Stimulated activated naive B cell treated with anti-CD40 and anti-IgM and Interleukin-4, amounts not matched to agents 10 μg/mL and 1 μg/mL and 100 μg/mL, for 72 hours (primary cell): ENCODE measurements around the gene ZNF821.
"Not testable (repeated sequence)": the region's sequence is repeated elsewhere in the genome, so short reads cannot be mapped to it uniquely, and the experiment has no call there.

ENCODE experiments used
- ATAC-seq, 2 donors: fragments of 150-1000 bp; cut with Tn5 transposase; replicated peaks; 2 replicates each; pipeline ENCODE4 v1.10.0; 2021; ENCODE audit warnings: moderate library complexity in 1 of 2
- DNase-seq: peaks from one replicate; pipeline ENCODE4 v3.0.0; 2021
- H3K27ac Mint-ChIP-seq: one replicate; pipeline ENCODE4 v1.8.0; 2022; ENCODE audit warnings: mild to moderate bottlenecking, mixed read lengths
- H3K27me3 Mint-ChIP-seq, 2 donors: one replicate each; pipeline ENCODE4 v1.8.0; 2022; ENCODE audit warnings: mixed read lengths in 2 of 2
- H3K36me3 Mint-ChIP-seq, 2 donors: one replicate each; pipeline ENCODE4 v1.8.0; 2022; ENCODE audit warnings: mixed read lengths in 2 of 2, mild to moderate bottlenecking in 1 of 2
- H3K4me1 Mint-ChIP-seq, 2 donors: one replicate each; pipeline ENCODE4 v1.8.0; 2022; ENCODE audit warnings: mixed read lengths in 2 of 2, mild to moderate bottlenecking in 1 of 2
- H3K4me3 Mint-ChIP-seq, 2 donors: one replicate each; pipeline ENCODE4 v1.8.0; 2022; ENCODE audit warnings: mild to moderate bottlenecking in 2 of 2, mixed read lengths in 2 of 2, moderate library complexity in 1 of 2
- H3K9me3 Mint-ChIP-seq, 2 donors: one replicate each; pipeline ENCODE4 v1.8.0; 2022; ENCODE audit warnings: mixed read lengths in 2 of 2, mild to moderate bottlenecking in 1 of 2

Gene ZNF821

DNA sequence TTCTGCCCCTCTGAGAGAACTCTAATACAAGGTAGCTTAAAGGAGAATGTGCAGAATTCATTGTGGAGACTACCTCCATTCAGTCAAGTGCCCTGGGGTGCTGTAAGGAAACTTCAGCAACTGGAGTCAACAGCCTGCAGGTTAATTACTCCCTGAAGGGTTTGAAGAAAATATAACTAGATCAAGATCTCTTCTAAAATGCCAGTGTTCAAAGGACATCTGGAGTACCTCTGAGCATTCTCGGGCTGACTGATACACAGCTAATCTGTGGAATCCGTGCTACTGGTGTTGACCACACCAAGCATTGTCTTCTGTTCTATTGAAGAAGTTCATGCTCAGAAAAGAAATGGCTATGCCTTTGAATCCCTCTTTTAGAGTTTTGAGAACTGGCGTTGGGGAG, 49.7 kb downstream of the ZNF821 start:
- Mint-ChIP-seq H3K27ac (no peak overlapping the region), H3K27me3 (no peaks in the 10 kb centered on the region), H3K4me1 (no peaks in the 10 kb centered on the region), H3K9me3 (no peaks in the 10 kb centered on the region), H3K36me3 (no peaks in the 10 kb centered on the region), H3K4me3 (no peak overlapping the region)
- no peak for ATAC-seq
- no peak for DNase-seq

DNA sequence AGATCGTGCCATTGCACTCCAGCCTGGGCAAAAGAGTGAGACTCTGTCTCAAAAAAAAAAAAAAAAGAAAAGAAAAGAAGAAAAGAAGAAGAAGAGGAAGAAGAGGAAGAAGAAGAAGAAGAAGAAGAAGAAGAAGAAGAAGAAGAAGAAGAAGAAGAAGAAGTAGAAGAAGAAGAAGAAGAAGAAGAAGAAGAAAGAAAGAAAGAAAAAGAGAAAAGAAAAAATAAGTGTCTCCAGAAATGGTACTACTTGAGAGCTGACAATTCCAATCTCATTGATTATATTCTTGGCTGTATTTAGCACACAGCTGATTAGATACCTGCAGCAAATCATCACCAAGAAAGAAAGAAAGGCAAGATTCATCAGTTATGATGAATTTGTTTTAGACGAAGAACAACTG, 51.9 kb downstream of the ZNF821 start:
- not testable (repeated sequence) for ATAC-seq, H3K4me3 Mint-ChIP-seq, H3K4me1 Mint-ChIP-seq, H3K27me3 Mint-ChIP-seq, H3K9me3 Mint-ChIP-seq, H3K36me3 Mint-ChIP-seq, DNase-seq
- peak overlapping the region; percentile 22 for H3K27ac Mint-ChIP-seq

DNA sequence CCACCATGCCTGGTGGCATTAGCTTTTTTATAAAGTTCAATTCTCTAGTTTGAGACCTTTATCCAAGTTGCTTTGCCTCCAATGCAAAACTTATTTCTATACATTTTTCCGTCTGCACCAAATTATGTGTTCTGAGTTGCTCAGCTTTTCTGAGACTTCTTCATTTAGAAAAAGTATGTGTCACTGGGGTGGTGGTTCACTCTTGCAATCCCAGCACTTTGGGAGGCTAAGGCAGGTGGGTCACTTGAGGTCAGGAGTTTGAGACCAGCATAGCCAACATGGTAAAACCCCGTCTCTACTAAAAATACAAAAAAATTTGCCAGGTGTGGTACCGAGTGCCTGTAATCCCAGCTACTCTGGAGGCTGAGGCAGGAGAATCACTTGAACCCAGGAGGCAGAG, 52.3 kb downstream of the ZNF821 start:
- not testable (repeated sequence) for DNase-seq, H3K36me3 Mint-ChIP-seq, H3K9me3 Mint-ChIP-seq, H3K27ac Mint-ChIP-seq, ATAC-seq, H3K4me1 Mint-ChIP-seq, H3K4me3 Mint-ChIP-seq, H3K27me3 Mint-ChIP-seq

DNA sequence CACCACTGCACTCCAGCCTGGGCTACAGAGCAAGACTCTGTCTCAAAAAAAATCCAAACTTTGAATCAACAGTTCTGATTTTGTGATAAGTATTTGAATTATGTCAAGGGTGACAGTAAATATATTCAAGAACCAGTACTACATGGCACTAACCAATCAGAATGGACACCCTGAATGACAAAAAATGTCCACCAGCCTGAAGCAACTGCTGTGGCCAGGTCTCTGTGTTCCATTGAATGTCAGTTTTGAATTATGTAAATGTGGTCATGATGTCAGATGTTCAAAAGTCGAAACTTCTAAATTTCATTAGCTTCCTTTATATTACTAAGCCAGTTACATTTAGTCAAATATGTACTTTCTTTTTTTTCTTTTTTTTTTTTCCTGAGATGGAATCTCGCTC, 53.6 kb downstream of the ZNF821 start:
- H3K4me1 Mint-ChIP-seq = no peaks in the 10 kb centered on the region
- no peak overlapping the region for H3K4me3 Mint-ChIP-seq
- no peak overlapping the region for H3K27ac Mint-ChIP-seq
- ATAC-seq (no peak), DNase-seq (no peak)
- peaks cover 0 to 5% of the 10 kb centered on the region in 2 donors for H3K36me3 Mint-ChIP-seq
- H3K9me3 Mint-ChIP-seq = no peaks in the 10 kb centered on the region
- H3K27me3 Mint-ChIP-seq = no peaks in the 10 kb centered on the region

DNA sequence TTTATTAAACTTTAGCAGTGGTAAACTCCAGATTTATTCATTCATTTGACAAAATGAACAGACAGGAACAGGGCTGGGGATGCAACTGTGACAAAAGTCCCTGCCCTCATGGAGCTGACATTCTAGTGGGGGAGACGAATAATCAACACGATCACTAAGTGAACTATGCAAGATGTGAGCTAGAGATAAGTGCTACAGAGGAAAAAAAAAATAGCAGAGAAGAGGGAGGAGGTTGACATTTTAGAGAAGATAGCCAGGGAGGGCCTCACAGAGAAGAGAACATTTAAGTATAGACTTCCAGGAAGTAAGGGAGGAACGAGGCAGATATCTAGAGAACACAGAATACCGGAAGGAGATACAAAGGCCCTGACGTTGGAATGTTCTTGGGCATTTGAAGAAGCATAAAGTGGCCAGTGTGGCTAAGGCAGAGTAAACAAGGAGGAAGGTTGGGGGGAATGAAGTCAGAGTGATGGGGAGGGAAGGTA, 57.4 kb downstream of the ZNF821 start:
- Mint-ChIP-seq H3K9me3 (no peaks in the 10 kb centered on the region), H3K27me3 (no peaks in the 10 kb centered on the region), H3K4me1 (no peaks in the 10 kb centered on the region), H3K36me3 (peaks cover 4 to 13% of the 10 kb centered on the region in 2 donors), H3K27ac (no peak overlapping the region), H3K4me3 (no peak overlapping the region)
- ATAC-seq (no peak), DNase-seq (no peak)

DNA sequence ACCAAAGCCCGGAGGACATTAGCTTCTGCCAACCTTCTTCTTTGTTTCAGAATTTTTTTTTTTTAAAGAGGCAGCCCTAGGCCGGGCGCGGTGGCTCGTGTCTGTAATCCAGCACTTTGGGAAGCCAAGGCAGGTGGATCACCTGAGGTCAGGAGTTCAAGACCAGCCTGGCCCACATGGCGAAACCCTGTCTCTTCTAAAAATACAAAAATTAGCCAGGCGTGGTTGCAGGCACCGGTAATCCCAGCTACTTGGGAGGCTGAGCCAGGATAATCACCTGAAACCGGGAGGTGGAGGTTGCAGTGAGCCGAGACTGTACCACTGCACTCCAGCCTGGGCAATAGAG, 66.9 kb downstream of the ZNF821 start:
- Mint-ChIP-seq H3K4me1 (peaks cover 7 to 19% of the 10 kb centered on the region in 2 donors), H3K27ac (peak overlapping the region; percentile 88)
- H3K27me3 Mint-ChIP-seq, H3K4me3 Mint-ChIP-seq, ATAC-seq, H3K9me3 Mint-ChIP-seq, DNase-seq, H3K36me3 Mint-ChIP-seq: not testable (repeated sequence)

DNA sequence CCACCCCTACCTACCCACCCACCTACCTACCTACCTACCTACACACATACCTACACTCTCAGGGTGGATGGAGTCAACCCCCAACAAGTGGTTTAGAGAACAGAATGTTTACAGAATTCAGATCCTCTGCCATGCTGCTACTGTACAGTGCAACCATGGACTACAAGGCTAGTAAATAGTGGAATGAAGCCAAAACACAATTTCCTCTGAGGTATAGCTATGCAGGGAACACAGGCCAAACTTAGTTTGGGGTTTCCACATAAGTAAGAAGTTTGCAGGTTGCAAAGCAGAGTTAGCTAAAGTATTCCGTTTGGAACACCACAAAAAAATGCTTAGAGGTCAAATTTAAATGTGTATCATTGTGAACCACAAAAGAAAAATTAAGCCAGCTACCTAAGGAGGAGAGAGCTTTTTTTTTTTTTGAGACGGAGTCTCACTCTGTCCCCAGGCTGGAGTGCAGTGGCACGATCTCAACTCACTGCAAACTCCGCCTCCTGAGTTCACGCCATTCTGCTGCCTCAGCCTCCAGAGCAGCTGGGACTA, 72.7 kb downstream of the ZNF821 start:
- H3K4me3 Mint-ChIP-seq = no peak overlapping the region

DNA sequence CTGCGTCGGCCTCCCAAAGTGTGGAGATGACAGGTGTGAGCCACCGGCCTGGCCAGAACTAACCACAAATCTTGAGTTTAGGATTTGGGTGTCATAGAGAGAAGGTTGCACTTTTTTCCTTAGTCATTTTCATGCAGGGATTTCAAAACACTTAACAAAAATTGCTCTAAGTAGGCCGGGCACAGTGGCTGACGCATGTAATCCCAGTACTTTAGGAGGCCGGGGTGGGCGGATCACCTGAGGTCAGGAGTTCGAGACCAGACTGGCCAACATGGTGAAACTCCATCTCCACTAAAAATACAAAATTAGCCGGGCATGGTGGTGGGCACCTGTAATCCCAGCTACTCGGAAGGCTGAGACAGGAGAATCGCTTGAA, 73.8 kb downstream of the ZNF821 start:
- H3K27ac Mint-ChIP-seq = peak overlapping the region; percentile 100
- ATAC-seq, DNase-seq, H3K27me3 Mint-ChIP-seq, H3K9me3 Mint-ChIP-seq: not testable (repeated sequence)
- peaks cover 7 to 16% of the 10 kb centered on the region in 2 donors for H3K4me1 Mint-ChIP-seq
- peaks cover 11 to 15% of the 10 kb centered on the region in 2 donors for H3K36me3 Mint-ChIP-seq
- H3K4me3 Mint-ChIP-seq = peak overlapping the region; percentile 39 to 100

More for the DNA sequence above, 72.7 kb downstream of the ZNF821 start:
- H3K36me3 Mint-ChIP-seq = peaks cover 13 to 14% of the 10 kb centered on the region in 2 donors
- ATAC-seq (no peak), DNase-seq (no peak)
- peaks cover 7 to 17% of the 10 kb centered on the region in 2 donors for H3K4me1 Mint-ChIP-seq
- H3K27me3 Mint-ChIP-seq = no peaks in the 10 kb centered on the region
- H3K27ac Mint-ChIP-seq = no peak overlapping the region
- H3K9me3 Mint-ChIP-seq = no peaks in the 10 kb centered on the region
